ENCODE data around the gene CMTM8.

GRCh38 chr3:32276279-32276841, 37.9 kb downstream of the CMTM8 start:
- TF ChIP-seq, protein P1, sequence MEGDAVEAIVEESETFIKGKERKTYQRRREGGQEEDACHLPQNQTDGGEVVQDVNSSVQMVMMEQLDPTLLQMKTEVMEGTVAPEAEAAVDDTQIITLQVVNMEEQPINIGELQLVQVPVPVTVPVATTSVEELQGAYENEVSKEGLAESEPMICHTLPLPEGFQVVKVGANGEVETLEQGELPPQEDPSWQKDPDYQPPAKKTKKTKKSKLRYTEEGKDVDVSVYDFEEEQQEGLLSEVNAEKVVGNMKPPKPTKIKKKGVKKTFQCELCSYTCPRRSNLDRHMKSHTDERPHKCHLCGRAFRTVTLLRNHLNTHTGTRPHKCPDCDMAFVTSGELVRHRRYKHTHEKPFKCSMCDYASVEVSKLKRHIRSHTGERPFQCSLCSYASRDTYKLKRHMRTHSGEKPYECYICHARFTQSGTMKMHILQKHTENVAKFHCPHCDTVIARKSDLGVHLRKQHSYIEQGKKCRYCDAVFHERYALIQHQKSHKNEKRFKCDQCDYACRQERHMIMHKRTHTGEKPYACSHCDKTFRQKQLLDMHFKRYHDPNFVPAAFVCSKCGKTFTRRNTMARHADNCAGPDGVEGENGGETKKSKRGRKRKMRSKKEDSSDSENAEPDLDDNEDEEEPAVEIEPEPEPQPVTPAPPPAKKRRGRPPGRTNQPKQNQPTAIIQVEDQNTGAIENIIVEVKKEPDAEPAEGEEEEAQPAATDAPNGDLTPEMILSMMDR (IDR thresholded peaks at IDR 0.05; ENCODE audit: low read depth, low read length, poor library complexity, severe bottlenecking) = no peak
- no peak for TF ChIP-seq EZH2phosphoT487 (IDR thresholded peaks at IDR 0.05; ENCODE audit: borderline replicate concordance, low read length)
